GM19455 (cell line): ENCODE data around the gene RNASEL.
A peak's percentile ranks its signal among the peaks of the same experiment; 100 is the strongest.
"Not testable (repeated sequence)": the region's sequence is repeated elsewhere in the genome, so short reads cannot be mapped to it uniquely, and the experiment has no call there.

Experiments
- ATAC-seq: cut with Tn5 transposase; IDR thresholded peaks from one replicate; pipeline ENCODE4 v1.9.1; 2021; ENCODE audit not compliant: unreplicated experiment

Gene RNASEL, protein sequence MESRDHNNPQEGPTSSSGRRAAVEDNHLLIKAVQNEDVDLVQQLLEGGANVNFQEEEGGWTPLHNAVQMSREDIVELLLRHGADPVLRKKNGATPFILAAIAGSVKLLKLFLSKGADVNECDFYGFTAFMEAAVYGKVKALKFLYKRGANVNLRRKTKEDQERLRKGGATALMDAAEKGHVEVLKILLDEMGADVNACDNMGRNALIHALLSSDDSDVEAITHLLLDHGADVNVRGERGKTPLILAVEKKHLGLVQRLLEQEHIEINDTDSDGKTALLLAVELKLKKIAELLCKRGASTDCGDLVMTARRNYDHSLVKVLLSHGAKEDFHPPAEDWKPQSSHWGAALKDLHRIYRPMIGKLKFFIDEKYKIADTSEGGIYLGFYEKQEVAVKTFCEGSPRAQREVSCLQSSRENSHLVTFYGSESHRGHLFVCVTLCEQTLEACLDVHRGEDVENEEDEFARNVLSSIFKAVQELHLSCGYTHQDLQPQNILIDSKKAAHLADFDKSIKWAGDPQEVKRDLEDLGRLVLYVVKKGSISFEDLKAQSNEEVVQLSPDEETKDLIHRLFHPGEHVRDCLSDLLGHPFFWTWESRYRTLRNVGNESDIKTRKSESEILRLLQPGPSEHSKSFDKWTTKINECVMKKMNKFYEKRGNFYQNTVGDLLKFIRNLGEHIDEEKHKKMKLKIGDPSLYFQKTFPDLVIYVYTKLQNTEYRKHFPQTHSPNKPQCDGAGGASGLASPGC

DNA sequence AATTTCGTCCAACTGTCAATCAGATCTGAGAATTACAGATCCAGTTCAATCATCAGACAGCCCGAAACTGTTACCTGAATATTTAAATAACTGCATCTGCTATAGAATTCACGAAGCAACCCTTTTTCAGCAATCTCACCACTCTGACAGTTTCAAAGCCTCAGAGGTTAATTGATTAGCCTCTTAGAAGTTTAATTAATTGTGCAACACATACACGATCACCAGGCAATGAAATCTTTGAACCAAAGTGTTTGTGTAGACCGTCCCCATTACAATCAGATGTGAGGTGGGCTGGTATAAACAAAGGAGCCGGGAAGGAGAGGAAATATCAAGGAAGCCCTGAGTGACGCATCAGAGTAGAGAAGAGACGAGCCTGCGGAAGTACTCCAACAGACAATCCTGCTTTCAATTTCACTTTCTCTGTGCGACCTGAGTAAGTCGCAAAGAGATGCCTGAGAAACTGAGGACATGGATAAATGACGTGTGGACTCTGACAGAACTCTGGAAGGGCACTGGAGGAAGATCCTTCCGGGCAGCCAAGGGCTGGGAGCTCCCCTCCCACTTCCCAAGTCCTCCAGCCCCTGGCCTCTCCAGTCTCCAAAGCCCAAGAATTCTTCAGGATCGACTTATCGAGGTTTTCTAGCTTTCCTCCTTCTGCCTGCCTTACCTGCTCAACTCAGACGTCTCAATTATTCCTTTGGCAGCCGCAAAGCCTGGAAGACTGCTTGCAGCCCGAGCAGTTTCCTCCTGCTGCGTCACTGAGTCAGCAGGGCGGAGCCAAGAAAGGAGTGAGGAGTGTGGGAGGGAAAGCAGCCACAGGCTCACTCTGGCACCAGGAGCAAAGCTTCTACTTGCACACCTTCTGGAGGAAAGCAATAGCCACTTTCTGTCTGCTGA, at the start of gene RNASEL:
Gene RNASEL, minus strand, starts transcription at position 757 of the 897 bp plus-strand sequence. CDS start 2,450 bp downstream, outside the sequence.
- peak; percentile 93 for ATAC-seq

DNA sequence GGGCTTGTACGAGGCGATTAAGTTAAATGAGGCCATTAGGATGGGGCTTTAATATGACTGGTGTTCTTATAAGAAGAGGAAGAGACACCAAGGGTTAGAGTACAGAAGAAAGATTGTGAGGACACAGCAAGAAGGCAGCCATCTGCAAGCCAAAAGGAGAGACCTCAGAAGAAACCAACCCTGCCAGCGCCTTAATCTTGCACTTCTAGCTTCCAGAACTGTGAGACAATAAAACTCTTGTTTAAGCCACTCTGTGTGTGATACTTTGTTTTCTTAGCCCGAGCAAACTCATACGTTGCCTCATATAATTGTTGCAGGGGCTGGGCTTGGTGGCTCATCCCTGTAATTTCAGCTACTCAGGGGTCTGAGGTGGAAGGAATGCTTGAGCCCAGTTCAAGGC, 48.7 kb upstream of the RNASEL start:
- ATAC-seq, result no peak

DNA sequence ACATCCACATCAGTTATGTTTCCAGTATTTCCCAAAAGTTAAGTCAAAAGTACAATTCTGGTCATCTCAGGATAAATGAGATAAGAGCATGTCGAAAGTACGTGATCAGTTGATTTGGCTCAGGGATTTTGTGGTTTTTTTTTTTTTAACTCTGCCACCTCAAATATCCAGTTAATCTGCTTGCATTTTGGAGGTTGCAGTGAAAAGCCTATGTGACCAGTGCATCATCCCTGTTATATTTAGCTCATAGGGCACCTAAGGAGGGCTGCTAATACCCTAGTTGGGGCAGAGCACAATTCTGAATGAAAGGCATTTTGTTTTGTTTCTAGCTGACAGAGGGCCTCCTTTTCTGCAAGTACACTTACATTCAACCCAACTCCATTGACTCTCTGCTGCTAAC, 46.8 kb upstream of the RNASEL start:
- no peak for ATAC-seq

DNA sequence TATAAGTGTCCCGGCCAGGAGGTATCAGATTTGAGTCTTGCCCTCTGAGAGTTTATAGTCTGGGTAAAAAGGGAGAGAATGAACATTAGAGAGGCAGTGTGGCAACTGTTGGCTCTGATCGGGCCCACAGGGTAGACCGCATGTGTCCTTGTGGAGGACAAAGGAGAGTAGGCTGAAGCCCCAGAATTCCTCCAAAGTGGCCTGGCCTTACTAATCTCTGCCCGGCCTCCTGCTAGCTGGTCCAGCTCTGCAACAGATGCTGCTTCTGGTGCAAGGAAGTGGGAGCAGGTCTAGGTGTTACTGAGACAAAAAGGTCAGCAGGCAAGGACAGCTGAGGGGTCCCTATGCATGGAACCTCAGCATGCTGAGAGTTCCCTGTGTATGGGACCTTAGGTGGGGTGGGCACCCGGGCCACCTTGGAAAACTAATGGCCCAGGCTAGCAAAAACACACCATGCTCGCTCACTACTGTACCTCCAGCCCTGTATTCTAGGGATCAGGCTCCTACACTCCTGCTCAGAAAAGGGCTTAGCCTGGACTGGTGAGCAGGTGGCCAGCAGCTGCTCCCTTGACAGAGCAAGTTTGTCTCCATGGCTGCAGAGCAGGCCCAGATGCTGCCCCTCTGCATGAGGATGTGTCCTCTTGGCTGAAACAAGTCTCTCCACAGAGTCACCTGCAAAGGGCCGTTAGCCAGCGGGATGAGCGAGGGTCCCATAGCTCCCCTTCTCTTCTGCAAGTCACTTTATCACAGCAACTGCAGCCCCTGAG, 45.4 kb upstream of the RNASEL start:
- no peak for ATAC-seq

DNA sequence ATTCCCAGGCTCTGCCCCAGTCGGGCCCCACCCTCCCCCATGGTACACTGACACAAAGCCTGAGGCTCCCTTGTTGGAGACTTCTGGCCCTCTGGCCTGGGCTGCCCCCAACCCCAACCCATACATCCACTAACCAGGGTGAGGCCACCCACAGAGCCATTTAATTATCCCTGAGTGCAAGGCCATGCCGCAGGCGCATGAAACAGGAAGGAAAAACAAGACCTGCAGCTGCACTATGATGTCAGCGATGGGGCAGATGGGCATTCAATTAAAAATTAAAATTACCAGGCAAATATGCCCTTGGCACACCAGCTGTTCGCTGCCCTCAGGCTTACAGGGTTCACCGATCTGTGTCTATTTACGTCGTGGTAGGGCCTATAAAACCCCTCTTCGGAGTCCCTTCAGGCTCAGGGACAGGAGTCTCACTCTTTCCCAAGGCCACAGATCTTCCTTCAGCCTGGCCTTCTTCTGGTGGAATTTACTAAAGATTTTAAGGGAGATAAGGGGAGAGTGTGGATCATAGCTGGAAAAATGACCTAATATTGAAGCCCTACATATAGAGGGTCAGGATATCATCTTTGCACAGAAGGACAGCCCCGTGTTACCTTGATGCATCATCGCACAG, 44.7 kb upstream of the RNASEL start:
- no peak for ATAC-seq

DNA sequence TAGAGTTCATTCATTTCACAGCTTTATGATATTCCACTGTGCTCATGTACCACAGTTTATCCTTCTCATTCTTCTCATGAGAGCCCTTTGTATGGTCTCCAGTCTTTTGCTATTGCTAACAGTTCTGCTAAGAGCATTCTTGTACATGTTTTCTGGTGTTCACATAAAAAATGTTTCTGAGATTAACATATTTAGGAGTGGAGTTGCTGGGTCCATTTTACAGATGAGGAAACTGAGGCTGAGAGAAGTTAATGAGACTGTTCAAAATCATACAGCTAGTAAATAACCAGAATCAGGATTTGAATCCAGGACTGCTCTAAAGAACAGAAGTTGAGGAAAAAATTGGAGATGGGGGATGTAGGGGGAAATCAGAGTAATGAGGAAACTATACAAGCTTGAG, 44.0 kb upstream of the RNASEL start:
- ATAC-seq, result no peak

DNA sequence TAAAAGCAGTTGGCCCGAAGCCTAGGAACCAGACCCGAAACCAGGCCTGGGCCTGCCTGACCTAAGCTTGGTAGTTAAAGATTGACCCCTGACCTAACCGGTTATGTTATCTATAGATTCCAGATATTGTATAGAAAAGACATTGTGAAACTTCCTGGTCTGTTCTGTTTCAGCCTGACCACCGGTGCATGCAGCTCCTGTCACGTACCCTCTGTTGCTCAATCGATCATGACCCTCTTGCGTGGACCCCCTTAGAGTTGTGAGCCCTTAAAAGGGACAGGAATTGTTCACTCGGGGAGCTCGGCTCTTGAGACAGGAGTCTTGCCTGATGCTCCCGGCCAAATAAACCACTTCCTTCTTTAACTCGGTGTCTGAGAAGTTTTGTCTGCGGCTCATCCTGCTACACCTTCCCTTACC, 43.4 kb upstream of the RNASEL start:
- ATAC-seq, result not testable (repeated sequence)

DNA sequence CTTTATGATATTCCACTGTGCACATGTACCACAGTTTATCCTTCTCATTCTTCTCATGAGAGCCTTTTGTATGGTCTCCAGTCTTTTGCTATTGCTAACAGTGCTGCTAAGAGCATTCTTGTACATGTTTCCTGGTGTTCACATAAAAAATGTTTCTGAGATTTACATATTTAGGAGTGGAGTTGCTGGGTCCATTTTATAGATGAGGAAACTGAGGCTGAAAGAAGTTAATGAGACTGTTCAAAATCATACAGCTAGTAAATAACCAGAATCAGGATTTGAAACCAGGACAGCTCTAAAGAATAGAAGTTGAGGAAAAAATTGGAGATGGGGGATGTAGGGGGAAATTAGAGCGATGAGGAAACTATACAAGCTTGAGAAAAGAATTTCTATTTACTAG, 42.9 kb upstream of the RNASEL start:
- ATAC-seq, result no peak

DNA sequence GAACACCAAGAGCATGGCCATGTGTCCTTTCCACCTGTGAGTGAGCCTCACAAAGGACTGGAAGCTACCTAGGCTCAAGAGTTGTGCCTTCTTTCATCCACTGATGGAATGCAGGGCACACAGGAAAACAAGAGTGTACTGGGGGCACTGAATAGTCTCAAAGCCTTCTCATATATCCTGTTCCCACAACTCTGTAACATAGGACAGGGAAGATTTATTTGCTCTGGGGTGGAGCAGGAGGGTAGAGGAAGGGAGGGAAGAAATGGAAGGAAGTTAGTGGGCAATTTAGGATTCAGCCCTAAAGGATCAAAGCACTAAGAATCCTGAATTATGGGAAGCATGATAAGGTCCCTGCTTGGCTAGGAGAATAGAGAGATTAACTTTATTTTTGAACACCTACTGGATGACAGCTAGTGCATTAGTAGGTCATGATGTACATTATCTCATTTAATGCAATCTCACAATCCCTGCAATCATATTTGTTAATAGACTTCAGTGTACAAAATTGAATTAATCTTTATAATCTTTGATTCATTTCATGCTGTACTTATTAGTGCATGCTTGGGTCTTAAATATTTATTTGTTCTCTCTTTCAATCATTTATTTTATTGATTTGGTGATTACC, 42.1 kb upstream of the RNASEL start:
- no peak for ATAC-seq

DNA sequence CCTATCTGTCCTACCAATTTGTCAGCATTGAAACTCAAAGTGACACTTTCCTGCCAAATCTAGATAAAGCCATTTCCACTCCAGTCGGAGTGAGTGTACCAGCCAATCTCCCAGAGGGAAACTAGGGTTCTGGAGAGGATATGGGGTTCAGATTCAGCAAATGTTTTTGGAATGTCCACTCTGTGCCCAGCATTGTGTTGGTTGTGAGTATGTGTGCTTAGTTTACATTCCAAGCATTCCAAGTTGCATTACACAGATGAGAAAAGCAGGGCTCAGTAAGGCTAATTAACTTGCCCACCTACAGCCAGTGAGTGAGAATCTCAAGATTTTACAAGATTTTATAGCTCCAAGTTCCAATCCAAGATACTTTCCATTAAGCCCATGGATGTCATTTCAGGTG, 41.5 kb upstream of the RNASEL start:
- ATAC-seq, result no peak

DNA sequence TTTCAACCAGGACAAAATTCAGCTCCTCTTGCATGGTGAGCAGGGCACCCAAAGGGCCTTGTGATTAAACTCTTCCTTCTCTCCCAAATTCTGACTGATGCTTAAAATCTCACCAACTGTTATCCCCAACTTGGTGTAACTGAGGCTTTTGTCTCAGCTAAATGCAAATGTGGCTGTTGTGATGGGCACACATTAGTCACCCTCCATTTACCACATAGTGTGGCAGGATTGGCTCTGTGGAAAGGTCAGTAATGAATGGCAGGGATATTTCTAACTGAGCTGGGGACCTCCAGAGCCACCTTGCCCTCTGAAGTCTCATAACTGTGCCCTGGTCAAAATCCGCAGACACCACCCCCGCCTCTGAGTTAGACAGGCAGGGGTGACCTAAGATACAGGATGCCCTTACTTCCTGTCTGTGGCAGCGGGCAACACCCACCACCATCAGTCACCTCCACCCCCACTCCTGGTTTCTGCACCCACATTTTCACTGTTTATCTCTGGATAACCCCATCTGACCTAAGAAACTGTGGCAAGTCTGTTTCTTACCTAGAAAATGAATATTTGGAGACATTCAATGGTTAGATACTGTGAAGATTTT, 40.5 kb upstream of the RNASEL start:
- ATAC-seq, result no peak

DNA sequence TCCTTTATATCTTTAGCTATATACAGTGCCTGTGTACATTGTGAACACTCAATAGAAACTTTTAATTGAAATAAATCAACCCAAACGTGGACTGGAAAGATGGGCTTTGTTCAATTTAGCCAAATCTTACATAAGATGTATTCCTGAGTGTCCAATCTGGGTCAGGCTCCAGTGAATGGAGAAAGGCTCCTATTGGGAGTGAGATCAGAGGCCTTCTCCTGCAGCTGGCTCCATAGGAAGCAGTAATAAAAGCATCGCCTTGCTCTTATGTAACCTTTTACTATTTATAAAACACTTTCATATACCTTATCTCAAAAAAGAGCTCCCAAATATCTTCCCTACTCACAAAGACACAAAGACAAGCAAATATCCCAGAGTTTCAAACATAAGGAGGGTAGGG, 40.0 kb upstream of the RNASEL start:
- ATAC-seq, result no peak

DNA sequence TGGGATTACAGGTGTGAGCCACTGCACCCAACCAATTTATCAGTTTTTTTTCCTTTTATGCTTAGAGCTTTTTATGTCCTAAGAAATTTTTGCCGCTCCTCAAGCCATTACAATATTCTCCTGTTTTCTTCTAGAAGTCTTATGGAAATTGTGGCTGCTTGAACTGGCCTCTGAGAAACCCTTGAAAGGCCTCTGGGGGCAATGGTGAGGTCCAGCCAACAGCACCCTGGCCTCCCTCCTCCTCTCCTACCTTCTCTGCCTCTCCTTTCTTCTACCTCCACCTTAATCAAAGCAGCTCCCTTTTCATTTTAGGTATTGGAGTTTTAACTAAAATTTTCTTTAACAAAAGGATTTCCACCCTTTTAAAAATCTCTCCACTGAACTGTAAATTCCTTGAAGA, 39.6 kb upstream of the RNASEL start:
- ATAC-seq, result no peak

DNA sequence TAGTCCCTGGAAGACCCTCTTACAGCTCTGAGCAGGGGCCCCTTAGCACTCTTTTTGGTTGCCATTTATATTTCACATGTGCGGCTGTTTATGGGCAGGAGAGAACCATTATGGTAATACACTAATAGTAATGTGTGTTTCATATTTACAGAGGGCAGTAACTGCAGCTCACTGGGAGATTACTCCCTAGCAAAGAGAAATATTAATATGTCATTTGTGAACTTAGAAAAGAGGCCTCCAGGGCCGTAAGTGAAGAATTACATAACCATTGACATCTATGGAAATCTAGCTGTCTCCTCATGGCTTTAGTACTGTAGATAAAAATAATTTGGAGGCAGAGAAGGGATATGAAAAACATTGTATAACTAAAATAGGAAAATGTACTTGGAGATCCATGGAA, 38.6 kb upstream of the RNASEL start:
- no peak for ATAC-seq

DNA sequence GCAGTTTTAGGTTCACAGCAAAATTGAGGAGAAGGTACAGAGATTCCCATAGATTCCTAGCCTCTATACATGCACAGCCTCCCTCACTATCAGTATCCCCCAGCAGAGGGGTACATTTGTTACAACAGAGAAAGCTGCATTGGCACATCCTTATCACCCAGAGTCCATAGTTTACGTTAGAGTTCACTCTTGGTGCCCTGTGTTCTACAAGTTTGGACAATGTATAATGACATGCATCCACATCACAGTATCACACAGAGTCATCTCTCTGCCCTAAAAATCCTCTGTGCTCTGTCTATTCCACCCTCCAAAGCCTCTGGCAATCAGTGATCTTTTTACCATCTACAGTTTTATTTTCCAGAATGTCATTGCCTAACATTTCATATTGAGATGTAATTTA, 37.5 kb upstream of the RNASEL start:
- peak; percentile 5 for ATAC-seq

DNA sequence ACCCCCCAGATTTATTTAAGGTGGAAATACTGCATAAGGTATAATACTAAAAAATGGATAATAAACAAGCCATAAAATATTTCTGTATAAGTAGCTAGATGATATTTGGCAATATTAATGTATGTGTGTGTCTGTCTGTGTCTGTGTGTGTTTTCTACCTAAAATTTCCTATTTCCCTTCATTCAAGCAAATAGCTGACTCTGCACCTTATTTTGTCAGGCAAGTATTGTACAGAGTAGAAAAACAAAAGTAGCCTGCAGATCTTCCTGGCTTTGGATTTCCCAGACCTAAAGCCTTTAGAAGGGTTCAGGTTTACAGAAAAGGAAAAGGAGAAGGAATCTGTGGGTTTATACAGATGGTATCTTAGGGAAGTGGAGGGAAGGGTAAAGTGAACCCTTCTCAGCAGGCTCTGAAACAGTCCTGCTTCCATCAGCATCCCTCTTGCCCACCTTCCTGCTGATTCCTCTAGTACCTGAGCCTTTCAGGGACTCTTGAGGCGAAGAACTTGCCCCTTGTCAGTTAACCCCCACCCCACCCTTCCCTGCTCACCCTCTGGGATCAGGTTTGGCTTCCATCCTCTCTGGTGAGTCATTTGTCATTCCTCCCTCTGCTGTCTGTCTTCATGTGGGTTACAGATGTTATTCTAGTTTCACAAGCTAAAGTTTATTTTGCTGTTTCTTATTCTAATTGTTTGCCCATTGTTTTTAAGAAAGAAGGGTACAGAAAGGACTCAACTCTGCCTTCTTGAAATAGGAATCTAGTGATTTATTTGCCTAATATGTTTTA, 36.9 kb upstream of the RNASEL start:
- ATAC-seq, result peak; percentile 42

DNA sequence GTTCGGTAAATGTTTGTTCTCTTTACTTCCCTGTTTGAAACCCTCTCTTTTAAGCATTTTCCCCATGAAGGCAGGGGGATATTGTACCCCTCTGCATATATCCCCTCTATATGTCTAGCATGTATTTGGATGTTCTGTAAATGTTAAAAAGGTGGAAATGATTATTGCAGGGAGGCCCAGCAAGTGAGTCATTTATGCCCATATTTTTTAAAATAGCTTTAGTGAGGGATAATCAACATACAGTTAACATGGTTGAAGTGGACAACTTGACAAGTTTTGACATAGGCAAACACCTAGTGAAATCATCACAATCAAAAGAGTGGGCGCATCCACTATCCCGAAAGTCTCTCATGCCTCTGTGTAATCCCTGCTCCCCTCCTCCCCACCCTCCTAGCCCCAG, 36.0 kb upstream of the RNASEL start:
- no peak for ATAC-seq

DNA sequence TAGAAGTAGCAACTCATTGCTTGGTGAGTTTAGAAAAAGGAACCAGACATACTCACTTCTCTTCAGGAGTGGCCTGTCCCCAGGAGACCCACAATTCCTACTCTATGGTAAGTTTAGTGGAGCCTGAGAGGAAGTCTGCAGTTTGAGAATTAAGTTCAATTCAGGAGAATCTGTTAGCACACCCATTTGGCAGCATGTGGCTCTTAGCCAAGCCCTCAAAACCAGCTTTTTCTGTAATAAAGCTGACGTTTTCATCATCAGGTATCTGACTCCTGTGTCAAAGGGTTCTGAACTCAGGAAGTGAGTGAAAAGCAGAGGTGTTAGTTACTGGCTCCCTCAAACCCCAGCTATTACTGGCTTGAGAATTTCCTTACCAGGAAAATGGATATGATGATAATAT, 35.5 kb upstream of the RNASEL start:
- ATAC-seq, result no peak
